GM21529 (cell line): ENCODE measurements around the gene FUT9.

ENCODE experiments used
- ATAC-seq: cut with Tn5 transposase; IDR thresholded peaks from one replicate; pipeline ENCODE4 v1.9.1; 2021; ENCODE audit not compliant: unreplicated experiment

The FUT9 gene

DNA sequence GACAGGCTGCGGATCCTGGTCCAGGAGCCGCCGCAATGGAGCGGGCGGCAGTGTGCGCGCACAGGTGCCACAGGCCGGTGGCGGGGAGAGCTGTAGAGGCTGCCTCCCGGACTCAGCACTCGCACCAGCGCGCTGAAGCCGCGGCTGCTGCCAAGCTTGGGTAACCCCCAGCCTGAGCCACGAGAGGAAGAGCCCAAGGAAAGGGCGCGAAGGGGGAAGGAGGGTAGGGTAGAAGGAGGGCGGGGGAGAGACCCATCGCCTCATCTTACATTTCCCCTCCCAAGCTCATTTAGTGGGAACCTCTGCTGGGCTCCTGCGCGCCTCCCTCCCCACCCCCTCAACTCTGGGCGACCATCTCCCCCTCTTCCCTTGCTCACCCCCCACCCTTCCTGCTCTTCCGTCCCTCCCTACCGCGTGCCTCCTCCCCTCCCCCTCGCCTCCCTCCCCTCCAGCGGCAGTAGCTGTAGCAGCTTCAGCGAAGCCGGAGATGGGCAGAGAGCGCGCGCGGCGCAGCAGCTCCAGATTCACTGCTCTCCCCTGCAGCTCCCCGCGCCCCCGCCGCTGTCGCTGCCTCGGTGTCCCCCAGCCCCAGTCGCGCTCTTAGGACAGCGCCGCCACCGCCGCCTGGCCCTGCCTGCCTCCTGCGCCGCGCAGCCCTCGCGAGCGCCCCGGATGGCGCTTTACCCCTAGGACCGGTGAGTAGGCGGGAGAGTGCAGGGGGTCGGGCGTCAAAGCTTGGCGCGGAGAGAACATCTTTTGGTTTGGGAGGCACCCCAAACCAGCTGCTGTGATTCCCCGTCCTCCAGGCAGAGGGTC, at the start of gene FUT9:
TSS of gene FUT9 (plus strand) at position 457 of the 816 bp plus-strand sequence. CDS start 187,182 bp downstream, outside the sequence.
- no peak for ATAC-seq

DNA sequence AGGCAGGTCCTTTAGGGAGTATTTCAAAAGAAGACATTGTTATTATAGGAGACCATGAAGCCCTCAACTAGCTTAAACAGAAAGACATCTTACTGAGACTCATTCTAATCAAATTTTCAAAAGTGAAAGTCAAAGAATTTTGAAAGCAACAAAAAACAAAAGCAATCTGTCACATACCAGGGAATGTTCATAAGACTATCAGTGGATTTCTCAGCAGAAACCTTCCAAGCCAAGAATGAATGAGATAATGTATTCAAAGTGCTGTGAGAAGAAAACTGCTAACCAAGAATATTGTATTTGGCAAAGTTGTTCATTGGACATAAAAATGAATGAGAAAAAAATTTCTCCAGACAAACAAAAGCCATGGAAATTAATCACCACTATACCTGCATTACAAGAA, 48.2 kb upstream of the FUT9 start:
- ATAC-seq, result no peak

DNA sequence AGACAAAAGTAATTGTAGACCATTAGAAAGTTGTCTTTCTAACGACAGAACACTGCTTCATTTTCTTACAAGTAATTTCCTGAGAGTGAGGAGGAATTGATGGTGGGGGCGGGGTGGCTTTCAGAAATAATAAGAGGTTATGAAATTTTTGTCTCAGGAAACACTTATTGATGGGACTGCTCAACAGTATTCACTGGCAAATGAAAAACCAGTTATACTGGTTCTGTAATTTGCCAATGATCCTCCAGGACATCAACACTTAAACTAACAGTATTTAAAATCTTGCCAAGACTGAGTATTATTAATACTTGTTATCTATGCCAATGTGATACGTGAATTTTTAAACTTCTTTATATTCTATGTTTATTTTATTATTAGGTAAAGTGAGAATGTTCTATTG, 41.8 kb upstream of the FUT9 start:
- no peak for ATAC-seq

DNA sequence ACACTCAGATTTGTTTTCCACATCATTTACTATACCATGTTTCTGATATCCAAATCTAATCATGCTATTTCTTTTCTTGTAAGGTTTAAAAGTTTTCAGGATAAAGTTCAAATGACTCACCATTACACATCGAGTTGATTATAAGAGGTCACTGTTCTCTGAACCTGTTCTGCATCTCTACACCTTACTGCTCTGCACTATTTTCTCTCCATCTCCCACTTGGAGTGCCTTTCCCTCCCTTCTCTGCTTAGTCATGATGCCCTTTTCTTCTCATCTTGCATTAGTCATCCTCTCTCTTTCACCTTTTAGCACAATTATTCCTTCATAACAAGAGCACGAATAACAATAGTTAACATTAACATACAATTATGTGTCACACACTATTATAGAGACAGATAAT, 37.5 kb upstream of the FUT9 start:
- ATAC-seq, result no peak

DNA sequence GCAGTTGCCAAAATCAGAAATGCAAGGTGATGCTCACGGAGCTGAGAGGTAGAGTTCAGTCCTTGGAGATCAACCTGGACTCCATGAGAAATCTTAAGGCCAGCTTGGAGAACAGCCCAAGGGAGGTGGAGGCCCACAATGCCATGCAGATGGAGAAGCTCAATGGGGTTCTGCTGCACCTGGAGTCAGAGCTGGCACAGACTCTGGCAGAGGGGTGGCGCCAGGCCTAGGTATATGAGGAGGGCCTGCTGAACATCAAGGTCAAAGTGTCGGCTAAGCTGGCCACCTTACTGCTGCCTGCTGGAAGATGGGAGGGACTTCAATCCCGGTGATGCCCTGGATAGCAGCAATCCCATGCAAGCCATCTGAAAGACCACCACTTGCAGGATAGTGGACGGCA, 23.9 kb upstream of the FUT9 start:
- ATAC-seq, result no peak

DNA sequence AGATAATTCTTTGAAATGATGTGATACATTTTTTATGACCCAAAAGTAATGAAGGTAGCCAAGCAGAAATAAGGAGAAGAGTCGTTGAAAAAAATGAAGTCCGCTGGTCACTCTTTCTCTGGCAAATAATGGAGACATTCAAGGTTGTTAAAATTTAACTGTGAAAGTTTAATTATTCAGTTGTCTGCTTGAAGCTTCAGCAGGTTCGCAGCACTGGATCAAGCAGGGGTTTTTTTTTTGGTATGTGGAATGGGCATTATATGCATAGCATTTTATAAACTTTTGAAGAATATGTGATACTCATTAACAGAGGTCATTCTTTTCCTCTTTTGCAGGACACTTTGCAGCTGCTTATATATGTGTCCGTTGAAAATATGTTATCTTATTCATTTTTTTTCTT, 21.6 kb upstream of the FUT9 start:
- no peak for ATAC-seq

DNA sequence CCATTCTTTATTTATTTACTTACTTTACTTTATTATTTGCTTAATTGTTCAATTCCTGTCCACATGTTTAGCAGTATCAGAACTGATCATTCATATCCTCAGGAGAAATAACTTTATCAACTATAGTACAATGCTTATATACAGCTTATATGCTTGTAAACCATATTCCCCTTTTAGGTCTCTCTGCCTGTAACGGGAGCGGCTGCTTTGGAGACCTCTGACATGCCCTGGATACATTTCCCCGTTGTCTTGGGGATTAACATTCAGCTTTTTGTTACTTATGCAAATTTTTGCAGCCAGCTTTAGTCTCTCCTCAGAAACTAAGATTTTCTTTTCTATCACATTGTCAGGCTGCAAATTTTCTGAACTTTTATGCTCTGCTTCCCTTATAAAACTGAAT, 17.6 kb upstream of the FUT9 start:
- ATAC-seq, result no peak

DNA sequence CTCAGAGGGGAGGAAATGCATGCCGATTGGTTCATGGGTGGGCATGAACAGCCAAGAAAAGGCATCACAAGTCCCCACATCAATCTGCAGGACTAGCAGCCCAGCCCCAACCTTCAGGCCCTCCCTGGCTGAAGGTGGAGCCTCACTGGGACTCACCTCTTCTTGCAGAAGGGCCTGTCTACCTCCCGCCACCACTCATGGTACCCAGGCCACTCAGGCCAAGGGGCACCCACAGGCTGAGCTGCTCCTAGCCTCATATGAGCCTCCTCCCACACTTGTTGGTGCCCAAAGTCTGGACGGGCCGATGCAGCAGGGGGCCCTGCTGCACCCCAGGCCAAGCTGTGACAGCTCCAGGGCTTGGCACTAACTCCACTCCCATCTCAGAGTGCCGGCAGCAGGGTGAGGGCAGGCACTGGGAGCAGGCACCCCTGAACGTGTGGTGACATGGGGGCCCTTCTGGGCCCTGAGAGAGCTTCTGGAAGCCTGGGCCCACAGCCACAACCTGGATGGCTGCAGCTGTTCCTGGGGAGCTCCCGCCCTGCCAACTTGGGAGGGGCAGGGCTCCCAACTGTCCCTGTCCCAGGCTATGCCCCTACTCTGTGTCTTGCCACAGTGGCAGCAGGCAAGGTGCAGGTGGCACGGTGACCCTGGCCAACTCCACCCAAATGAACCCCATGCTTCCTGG, 13.7 kb upstream of the FUT9 start:
- no peak for ATAC-seq

DNA sequence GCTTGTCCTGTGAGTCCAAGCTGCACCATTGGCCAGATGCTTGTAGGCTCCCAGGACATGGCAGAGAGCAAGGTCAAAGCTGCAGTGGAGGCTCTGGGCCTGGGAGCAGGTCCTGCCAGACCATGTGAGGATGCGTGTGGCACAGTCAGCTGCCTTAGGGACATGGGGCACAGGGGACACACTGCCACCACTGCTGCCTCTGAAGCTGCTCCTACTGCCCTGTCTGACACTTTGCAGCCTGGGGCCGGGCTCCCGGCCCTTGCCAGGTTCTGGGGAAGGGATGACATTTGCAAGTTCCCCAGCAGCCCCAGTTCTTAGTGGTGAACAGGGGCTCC, 13.2 kb upstream of the FUT9 start:
- ATAC-seq, result no peak

DNA sequence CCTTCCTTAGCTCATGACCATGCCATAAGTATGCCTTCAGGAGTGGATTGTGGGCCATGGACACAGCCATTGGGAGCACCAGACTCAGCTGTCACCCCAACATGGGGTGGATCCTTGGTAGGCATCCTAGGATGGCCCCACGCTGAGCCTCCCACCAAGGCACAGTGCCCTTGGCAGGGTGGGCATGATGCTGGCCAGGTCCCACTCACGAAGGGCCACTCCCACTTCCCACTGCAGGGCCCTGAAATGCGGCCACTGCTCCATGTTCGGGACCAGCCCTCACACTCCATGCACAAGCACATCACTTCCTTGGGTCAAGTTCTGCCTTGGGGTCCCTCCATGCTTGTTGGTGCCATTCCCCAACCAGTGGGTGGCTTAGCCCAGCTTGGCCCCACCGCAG, 12.9 kb upstream of the FUT9 start:
- ATAC-seq, result no peak

DNA sequence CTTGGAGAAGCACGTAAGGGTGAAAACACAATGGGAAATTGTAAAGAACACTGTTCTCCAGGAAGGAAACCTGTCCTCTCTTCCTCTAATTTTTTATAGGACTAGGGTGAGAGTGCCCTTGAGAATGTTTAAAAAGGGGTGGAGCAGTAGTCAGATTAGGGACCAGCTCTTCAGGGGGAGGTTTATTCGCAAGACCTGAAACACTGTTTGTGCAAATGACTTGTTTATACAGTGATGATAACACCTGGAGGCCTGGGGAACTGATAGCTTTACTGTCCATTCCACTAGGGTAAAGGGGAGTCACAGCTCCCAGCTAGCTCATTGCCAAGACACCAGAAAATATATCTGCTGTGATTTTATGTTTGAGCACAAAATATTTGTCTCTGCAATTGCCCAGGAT, 8.1 kb upstream of the FUT9 start:
- ATAC-seq, result no peak

DNA sequence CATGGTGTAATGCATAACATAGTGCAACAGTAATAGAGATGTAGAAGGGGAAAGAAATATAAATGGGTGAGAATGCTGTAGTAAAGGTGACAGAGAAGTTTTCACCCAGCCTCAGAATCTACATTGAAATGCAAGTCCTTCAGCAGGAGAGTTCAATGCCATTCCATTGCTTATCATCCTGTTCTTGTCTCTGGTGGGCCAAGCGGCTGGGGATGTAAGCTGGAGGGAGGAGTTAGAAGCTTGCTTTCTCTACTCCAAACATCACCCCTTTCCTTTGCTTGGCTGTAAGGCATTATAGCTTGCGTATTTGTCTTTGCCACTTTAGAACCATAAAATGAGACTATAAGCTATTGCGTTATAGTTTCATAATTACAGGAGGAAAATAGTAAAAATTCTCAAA, 2.2 kb upstream of the FUT9 start:
- ATAC-seq, result no peak

DNA sequence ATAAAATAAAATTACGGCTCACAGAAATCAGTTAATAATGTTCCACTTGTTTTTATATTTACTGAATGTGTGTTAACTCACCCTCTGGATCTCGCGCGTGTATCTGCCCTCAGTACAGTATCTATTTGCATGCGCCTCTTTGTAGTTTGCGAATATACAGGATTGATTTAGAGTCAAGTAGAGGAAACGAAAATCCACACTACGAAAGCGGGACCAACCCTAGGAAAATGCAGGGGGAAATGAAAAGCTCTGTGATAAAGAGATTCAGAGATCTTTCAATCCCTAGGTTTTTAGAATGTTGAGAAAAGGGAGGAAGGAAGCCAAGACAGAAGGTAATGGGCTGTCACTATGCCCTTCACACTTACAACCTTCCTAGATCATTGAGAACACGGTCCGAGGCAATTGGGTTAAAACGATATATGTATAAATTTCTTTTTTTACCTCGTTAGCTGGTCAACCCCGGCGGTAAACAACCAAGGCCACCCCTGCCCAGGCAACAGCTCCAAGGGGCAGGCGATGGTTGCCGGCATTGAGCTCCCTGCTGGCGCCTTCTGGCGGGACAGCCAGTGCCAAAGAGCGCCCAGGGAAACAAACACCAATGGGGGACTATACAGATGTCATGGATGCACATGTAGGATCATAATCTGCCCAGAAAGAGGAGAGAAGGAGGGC, 792 bp upstream of the FUT9 start:
- ATAC-seq, result no peak

DNA sequence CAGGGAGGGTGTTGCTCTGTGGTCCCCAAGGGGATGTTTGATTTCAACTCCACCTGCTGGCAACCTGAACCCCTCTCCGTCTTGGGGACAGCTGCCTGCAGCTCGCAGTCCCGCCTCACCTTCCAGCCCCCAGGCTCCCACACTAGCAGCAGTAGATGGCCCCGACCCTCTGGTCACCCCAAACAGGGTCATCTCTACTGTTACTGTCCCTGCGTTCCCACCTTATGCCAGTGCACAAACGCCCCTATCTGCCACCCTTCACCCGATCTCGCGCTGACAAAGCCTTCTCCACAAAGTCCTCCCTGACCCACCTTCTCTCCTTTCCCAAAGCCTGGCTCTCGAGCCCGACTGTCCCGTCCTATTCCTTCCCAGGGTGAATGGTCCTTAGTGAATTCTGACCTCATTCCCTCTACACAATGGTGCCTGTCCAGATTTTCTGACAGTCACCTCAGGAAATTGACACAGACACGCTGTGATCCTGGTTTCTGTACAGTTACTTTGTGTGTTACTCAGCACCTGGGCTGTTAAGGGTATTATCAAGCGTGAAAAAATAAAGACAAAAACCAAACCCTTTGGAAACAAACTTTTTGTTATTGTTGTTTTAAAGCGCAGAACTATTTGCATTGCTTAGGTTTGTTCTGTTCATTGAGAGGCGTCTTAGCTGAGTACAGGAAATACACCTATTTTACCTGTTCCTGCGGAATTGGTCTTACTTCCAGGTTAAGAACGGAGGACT, 728 bp downstream of the FUT9 start:
- ATAC-seq, result no peak

DNA sequence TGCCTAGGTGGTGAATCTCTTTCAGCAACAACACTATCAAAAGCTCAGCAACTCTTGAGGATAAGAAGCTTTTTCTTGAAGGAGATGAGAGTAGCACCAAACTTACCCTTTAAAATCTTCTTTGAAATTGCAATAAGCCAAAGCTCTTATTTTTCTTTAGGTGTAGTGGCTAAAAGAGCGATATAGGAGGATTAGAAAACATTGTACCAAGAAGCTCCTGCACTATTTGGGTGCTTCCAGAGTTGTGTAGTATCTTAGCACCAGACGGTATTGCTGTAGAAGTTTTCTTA, 1.2 kb downstream of the FUT9 start:
- no peak for ATAC-seq

DNA sequence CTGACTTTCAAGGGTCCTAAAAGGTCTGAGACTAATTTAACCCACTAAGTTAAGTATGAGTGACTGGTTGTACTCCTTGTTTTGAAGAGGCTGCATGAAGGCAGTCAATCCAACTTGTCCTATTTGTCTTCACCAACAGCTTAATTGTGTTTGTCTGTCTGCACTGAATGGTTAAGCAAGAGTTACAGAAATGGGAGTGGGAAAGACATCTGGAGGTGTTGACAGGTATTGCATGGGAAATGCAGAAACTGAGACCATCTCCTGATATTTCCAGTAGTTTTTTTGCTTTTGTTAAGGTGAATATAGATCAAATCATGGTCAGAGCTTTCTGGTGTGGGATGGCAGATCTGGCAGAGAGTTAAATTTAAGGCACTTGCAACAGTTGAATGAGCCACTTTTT, 6.5 kb downstream of the FUT9 start:
- ATAC-seq, result no peak

DNA sequence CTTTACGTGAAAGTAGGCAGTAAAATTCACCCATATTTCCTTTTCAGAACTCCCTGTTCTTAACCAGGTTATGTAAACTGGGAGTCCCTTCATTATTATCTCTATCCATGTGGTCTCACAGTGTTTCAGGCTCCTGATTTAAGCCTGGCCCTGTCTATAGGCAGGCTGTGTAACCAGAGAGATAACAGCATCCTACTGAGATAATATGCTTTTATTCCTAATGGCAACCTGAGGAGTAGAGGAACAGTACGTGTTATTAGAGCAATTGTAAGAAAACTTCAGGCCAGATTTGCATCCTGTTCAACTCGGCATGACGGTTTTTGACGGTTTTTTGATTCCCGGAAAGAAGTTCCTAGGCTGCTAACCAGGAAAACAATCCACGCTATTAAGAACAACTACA, 16.9 kb downstream of the FUT9 start:
- no peak for ATAC-seq

DNA sequence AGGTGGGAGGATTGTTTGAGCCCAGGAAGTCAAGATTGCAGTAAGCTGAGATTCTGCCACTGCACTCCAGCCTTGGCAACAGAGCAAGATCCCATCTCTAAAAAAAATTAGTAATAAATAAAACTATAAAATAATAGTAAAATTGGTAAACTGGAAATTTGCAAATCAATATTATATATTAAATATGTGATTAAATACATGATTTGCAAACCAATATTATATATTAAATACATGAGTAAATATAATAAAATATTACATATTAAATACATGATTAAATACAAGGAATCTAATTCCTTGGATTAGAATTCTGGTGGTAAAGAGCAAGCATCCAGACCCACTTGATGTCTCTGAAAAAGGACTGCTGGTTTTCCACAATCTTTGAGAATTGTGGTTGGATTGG, 35.8 kb downstream of the FUT9 start:
- ATAC-seq, result no peak

DNA sequence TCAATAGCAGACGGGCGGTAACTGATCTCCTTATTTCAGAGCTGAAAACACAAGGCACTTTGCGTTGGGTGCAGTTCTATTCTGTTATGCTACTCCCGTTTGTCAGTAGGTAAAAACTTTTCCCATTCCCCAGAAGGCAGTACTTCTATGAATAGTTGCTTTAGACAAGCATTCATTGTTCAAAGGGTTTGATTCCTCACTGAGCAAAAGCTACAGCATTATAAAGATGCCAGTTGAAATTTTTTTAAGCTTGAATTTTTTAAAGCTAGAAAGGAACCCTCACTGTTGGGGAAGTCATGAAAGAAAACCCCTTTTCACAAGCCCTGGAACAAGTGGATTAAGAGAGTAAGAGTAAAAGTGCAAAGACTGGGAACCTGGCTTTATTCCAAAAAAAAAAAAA, 42.3 kb downstream of the FUT9 start:
- no peak for ATAC-seq

DNA sequence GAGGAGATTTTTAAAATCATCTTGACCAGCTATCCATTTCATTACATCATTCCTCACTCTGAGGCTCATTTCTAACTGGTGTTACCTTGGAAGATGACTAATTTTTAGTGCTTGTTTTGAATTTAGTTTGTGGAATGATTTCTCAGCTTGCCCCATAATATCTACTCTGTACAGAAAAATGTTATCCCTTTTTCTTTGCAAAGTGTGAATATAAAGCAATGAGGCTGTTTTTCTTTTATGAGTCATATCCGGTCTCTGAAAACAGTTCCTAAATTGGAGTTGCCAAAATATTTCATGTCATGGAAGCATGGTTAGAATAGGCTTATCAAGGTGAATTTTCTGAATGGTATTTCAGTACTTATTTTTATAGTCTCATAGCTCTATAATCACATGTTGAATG, 43.8 kb downstream of the FUT9 start:
- no peak for ATAC-seq

DNA sequence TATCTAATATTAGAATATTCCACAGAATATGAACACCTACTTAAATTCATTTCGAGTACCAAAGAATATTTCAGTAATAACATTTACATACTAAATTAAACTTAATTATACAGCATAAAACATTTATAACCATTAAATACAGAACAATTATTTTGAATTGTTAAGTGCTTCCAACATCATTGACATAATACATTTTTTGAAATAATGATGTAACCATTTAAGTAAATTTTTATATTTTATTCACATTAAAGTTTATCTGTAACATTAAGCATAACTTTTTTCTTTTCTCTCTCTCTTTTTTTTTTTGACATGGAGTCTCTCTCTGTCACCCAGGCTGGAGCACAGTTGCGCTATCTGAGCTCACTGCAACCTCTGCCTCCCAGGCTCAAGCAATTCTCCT, 44.5 kb downstream of the FUT9 start:
- no peak for ATAC-seq

DNA sequence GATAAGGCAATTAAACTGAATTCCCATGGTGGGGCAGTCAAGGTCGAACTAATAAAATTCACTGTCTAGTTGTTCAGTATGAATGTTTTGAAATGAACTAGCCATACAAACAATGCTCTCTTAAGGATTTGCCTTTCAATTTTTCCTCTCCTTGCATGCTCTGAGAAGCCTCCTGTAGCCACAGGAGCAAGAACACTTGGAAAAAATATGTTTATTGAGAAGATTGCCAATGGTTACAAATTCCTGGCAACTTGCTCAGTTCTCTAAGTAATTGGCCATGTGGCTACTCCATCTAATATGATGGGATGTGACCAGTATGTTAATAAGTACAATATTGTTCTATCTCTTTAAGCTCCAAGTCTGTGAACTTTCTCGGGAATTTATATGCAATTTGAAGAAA, 49.4 kb downstream of the FUT9 start:
- no peak for ATAC-seq
